NCI-H1930 (cell line): ENCODE results near the gene FOXL2NB.

Experiments
- DNase-seq, 2 experiments: peaks; one replicate each; lab custom pipeline; 2025; lab: John Stamatoyannopoulos, UW

The FOXL2NB gene

DNA sequence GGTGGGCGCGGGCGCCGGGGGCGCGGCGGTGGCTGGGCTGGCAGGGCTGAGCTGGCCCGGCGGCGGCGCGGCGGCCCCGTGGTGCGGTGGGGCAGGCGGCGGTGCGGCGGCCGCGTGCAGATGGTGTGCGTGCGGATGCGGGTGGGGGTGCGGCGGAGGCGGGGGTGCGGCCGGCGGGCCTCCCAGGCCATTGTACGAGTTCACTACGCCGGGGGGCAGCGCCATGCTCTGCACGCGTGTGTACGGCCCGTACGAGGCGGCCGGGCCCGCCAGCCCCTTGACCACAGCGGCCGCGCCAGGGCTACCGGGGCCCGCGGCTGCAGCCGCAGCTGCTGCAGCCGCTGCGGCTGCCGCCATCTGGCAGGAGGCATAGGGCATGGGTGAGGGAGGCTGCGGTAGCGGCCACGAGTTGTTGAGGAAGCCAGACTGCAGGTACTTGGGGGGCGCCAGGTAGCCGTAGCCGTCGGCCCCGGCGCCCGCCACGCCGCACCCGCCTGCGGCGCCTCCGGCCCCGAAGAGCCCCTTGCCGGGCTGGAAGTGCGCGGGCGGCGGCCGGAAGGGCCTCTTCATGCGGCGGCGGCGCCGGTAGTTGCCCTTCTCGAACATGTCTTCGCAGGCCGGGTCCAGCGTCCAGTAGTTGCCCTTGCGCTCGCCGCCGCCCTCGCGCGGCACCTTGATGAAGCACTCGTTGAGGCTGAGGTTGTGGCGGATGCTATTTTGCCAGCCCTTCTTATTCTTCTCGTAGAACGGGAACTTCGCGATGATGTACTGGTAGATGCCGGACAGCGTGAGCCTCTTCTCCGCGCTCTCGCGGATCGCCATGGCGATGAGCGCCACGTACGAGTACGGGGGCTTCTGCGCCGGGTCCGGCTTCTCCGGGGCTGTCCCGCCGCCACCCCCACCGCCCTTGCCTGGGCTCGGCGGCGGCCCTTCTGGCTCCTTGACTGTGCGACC, 1.0 kb upstream of the FOXL2NB start:
- no peak for DNase-seq

DNA sequence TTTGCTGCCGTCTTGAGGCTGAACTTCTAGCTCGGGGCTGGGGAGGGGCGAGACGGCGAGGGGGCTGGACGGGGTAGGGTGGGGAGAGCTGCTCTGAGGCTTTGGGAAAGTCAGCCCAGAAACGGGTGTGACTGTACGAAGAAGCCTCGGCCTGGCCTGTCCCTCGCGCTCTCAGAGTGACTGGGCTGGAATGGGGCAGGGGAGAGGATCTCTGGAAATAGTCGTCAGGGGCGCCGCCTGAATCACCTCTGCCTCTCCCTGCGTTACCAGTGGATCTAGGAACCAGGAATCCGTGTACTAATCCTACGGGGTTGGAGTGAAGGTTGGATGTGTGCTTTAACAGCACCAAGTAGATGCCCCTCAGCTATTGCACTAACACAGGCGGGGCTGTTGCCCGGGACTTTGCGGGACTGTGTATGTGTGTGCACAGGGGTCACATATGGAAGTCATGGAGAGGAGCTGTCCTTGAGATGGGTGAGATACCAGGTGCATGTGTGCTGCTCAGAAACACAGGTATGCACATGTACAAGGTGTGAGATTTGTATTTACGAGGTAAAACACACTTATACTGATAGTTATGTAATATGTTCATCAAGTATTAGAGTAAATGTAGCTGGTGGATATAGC, 591 bp downstream of the FOXL2NB start:
- DNase-seq: no peak

DNA sequence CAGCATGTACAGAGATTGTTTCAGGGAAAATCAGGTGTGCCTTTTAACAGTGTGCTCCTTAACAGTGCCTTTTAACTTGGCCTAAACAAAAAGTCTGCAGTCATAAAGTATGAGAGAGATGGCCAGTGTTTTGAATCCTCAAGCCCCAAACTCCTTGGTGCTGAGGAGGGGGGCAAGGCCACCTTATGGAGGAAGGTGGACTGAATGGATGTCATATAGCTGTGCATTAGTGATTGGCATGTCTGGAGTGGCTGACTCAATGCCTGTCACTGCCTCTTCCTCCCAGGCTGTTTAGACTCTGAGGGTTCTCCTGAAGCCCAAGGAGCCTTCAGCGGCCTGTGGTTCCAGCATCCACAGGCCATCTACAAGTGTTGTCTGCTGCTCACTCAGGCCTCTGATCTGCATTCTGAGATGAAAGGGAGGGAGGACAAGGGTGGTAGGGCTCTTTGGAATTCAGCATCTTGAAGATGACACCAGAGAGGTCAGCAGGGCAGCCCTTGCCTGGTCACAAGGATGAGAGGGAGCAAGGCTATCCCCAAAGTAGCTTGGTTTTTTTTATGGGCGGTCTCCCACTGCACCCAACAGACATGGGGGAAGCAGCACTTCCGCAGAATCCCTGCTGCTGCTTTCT, 1.5 kb downstream of the FOXL2NB start:
- no peak for DNase-seq

DNA sequence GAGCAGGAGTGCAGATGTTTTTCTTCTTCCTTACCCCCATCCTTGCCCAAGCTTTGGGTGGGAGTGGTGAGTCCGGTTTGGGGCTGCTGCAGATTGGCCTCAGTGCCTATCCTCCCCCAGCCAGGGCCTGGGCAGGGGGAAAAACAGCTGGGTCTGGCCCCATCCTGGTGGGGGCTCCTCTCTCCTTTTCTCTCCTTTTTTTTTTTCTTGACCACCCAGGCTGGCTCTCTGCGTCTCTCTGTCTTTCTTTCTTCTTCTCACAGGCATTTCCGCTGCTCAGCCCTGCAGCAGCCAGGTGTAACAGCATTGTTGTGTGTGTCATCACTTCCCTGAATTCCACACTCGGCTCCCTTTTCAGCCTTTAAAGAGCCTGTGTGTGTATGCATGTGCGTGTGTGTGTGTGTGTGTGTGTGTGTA, 2.0 kb downstream of the FOXL2NB start:
- no peak for DNase-seq

DNA sequence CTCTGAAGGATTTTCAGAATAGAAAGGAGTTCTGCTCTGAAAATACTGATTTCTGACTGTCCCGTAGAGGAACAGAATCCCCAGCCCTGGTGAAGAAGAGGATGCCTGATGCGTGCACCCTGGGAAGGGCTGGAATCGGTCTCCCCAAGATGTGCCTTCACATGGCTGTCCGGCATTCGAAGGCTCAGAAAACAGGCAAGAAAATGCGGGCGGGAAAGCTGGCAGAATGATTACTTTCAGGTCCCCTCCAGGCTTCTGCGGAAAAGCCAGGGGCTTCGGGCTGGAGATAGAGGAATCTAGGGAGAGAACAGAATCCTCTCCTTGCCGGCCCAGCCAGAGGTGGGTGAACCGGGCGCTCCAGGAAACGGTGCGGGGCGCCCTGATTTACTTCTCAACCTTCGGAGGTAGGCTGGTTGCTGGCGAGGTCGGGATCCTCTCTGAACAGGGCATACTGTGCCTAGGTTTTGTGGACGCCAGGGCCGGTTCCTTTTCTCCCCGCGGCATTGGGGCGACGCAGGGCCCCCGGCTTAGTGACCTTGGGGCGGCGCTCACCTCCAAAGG, 2.5 kb downstream of the FOXL2NB start:
- DNase-seq: no peak

DNA sequence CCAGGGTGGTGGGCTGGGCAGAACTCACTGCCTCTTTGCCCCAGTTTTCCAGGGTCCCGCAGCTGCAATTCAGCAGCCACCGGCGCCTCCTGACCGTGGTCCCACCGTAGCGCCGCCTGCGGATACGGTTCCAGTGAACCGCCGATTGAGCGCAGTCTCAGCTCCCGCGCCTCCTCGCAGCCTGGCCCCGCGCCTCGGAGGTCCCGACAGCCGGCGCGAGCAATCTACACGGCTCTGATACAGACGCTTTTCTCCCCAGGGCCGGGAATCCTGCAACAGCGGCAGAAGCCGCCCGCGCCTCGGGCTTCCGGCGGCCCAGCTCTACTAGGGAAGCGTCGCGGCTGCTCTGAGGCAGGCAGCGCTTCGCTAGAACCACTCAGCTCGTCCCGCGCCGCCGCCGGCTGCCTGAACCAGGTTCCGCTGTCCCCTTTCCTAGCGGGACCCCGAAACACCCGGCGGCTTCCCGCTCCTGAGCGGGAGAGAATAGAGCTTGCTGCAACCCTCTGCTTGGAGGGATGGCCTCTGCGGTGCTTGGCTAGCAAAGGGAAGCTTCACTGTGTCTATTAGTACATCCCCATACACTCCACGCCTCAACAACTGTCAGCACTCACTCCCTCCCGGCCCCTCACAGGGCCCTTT, 3.1 kb downstream of the FOXL2NB start:
- DNase-seq: no peak

DNA sequence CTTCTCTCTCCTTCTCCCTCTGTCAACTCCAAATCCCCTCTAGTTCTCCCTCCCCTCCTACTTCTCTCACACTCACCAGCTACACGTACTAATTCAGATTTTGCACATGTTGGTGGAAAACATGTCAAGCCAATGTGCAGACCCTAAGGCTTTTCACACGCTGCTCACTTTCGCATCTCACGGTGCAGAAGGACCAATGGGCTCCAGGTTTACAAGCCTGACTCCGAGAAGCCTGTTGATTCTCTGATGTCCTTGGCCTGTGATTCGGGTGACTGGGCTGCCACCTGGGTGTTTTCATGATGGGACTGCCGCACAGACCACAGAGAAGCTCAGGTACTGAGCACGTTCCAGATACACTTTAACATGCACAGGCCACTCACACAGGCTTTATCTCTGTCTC, 3.7 kb downstream of the FOXL2NB start:
- DNase-seq: no peak

DNA sequence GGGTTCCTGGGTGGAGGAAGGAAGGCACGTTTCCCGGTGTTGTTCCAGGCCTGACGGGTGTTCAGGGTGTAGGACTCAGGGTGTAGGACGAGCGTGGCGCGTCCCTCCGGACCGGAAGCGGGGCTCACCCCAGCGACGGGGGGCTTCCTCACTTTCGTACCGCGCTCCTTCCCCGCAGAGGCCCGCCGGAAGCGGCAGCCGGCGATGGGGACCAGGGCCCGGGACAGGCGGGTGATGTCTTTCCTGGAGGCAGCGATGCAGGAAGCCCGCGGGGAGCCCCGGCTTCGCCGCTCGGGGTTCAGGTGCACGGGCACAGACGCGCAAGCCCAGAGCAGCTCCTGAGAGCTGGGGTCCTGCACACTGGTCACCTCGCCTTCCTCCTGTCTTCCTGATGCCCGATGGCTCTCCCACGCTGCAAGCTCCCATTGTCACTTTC, 13.4 kb downstream of the FOXL2NB start:
- no peak for DNase-seq

DNA sequence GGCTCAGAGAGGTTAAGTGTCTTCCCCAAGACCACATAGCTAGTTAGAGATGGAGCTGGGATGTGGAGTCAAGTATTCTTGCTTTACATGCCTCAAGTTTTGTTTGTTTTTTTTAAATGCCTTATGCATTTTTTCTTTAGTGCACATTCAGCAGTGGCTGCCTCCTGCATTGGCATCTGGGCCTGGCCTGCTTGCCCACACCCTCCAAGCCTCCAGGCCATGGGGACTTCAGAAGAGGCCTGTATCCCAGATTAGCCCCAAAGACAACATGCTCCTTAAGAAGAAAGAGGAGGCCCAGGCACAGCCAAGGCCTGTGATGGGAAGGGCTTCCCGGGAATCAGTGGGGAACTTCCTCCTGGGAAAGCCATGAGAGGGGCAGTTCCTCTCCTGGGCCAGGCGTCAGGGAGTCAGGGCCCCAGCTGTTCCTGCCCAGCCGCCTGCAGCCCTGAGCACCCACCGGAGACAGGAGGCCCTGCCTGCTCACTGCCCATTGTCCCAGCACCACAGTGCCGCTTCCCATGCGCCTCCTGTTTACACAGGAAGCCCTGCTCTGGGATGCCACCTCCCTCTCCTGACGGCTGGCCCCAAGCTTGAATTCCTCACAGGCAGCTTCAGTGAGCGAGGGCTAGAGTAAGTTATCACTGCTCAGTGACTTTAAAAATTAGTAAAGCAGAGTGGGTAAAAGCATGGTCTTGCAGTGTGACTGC, 16.0 kb downstream of the FOXL2NB start:
- DNase-seq: no peak

DNA sequence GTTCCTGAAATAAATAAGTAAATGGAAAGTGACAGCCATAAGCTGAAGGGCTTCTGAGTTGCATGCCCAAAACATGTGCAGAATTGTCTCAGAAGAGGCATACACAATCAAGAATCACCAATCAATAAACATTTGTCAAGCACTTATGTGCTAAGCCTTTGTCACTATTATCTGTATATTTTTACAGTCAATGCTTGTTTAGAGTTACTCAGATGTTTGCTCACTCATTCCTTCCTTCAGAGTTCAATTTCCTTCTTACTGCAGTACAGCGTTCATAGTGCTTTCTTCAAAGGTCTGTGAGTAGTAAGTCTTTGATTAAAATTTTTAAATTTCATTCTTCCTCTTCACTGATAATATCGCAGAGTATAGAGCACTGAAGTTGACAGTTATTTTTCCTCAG, 17.2 kb downstream of the FOXL2NB start:
- no peak for DNase-seq

DNA sequence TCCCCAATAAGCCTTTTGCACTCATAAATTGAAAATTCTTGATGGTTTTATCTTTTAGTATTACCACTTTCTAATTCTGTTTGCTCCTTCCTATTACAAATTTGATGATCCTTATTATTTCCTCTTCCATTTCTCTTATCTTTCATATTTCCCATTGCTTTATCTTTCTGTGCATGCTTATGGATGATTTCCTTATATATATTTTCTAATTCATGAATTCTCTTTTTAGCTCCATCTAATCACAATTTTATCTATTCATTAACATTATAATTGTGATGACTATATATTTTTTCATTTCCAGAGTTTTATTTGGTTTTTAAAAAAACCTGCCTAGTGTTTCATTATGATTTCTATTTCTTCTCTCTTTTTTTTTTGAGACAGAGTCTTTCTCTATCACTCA, 17.9 kb downstream of the FOXL2NB start:
- DNase-seq: no peak

DNA sequence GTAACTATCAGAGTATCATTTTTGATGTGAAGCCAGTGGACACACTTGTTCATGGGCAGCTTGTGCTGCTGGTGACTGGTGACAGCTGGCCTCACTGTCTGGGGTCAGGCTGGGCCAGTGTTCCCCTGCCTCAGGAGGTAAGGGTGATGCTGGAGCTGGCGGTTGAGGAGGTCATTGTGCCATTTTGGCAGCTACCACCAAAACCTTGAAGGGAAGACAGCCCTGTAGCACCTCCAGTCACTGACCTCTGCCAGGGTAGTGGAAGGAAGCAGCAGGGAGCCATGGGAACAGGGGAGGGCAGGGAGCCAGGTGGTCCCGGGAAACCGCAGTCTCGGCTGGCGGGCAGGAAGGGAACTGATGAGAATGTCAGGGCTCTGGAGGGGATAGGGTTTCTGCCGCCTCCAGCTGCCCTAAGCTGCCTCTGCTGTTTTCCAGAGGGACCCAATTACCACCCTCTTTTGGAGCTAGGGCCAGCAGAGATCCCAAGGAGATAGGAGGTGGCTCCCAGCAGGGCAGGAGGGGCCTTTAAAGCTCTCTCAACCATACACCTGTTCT, 24.8 kb downstream of the FOXL2NB start:
- no peak for DNase-seq

DNA sequence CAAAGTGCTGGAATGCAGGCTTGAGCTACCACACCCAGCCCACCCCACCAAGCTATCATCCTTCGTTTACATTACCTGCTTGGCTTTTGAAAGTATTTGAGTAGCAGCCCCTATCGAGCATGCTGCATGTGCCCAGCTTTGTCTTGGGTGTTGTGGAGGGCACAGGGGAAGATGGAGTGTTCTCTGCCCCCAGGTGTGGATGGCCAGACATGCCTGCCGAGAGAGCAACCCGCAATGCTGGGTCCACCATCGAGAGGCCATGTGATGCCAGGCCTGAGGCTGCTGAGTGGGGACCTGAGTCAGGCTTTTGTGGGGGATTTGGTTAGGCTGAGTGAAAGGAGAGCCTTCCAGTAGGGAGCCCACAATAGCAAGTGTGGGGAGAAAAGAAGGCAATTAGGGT, 25.9 kb downstream of the FOXL2NB start:
- no peak for DNase-seq

DNA sequence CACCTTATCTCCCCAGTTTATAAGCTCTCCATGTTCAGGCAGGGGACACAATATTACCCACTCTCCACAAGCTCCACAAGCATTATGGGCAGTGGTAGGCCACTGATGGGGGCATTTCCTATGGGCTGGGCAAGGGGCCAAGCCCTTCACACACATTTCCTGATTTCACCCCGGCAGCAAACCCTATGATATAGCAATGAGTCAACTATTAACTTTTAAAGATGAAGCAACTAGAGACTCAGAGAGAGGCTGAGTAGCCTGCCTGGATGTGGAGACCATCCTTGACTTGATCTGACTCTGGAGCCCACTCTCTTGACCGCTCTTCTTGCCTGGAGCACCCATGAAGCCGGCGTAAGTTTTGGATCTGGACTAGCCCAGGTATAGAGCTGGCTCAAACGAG, 27.4 kb downstream of the FOXL2NB start:
- no peak for DNase-seq

DNA sequence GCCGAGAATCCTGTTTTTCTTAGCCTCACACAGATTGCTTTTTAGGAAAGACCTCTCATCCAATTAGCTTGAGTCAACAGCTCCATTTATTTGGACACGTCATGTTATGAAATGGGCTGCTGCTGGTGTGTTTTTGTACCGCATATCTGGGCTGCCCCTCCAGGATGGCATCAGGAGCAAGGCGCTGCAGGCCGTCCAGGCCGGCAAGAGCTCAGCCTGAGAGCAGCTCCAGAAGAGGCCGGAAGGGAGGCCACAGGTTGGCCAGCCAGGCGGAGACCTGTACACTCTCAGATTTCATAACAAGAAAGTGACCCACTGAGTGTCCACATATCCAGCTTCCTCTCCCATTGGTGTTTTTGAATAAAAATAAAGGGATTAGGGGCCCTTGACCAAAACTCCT, 28.3 kb downstream of the FOXL2NB start:
- DNase-seq: no peak

DNA sequence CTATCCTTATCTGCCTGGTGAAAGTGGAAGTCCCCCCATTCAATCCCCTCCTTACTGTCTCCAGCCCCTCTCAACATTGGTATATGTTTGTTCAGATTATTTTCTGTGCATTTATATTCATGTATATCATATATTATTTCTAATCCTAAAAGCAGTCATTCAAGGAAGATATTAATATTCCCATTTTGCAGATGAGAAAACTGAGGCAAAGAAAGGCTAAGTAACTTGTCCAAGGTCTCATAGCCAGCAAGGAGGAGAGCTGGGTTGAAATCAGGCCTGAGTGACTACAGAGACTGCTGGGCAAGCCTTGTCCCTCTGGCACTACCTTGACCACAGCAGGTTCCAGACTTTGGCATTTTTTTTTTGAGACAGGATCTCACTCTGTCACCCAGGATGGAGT, 29.0 kb downstream of the FOXL2NB start:
- no peak for DNase-seq

DNA sequence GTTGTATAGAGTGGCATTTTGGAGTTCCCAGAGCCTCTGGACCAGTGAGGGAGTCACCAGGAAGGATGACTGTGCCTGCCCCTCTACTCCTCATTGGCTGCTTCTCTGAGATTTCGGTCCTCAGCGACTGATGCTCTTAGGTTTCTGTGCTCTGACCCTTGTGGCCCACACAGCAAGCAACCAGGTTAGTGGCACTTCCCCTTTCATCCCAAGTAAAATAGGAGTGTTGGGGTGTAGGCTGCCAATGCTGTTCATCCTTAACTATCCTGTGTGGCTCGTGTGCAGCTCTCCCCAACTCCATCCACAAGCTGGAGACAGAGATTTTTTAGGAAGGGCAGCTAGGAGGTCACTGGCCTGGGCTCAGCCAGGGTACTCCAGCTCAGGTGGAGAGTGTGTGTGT, 37.8 kb downstream of the FOXL2NB start:
- no peak for DNase-seq

DNA sequence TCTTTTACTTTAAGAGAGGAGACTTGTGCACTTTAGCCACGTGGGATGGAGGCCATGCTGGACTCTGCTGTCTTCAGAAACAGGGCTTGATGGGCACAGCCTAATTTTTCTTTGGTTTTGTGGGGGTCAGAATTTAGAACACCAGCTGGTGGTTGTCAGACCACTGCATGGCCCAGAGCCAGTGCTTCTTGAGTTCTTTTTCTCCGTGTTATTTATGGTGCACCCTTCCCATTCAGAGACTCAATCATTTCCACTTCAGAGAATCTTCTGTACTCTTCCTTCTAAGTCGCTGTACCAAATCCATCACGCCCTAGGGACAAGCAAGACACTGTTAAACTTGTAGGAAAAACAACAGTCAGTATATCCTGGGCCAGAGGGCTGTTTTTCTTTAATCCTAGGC, 38.9 kb downstream of the FOXL2NB start:
- DNase-seq: no peak

DNA sequence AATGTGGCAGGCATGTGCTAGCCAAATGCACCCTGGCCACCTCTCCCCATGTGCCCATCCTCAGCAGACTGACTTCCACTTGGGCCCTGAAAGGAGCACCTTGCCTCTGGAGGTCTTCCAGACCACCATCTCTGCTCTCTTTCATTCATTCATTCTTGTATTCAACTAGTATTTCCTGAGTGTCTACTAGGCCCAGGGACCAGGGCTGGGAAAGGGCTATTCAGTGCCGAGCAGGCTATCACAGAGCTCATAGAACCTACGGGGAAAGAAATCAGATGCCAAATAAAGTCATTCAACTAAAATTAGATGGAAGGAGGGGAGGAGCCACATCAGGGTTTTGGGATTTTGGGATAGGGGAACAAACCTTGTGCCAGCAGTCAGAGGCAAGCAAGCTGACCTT, 40.2 kb downstream of the FOXL2NB start:
- DNase-seq: no peak

DNA sequence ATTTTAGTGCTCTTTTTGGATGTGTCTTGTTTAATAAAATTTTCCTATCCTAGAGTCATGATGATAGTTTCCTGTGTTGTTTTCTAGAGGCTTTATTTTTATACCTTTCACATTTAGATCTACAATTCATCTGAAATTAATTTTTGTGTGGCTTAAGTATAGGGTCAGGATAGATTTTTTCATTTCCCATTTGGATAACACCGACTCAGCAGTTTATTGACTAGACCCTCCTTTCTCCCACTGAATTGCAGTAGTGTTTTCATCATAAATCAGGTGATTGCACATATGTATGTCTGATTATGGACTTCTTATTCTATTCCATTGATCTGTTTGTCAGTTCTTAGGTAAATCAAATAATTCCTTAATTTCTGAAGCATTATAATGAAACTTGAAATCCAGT, 48.7 kb downstream of the FOXL2NB start:
- DNase-seq: no peak
